CD4-positive, CD25-positive, alpha-beta regulatory T cell (primary cell): ENCODE data around the gene ELK1. TPM values are rescaled to one million over a fixed set of nuclear protein-coding genes. Genes with fewer than 3 reads are reported as not detected.
"Not testable (repeated sequence)": the region's sequence is repeated elsewhere in the genome, so short reads cannot be mapped to it uniquely, and the experiment has no call there.

Experiments used
- ATAC-seq, 2 donors: fragments of 150-1000 bp; cut with Tn5 transposase; one replicate each; pipeline ENCODE4 v1.10.0; 2021; ENCODE audit warnings: low read depth in 2 of 2, moderate number of reproducible peaks in 2 of 2, moderate library complexity in 1 of 2
- DNase-seq, 3 donors: peaks; one replicate each; pipeline versions ENCODE4 v3.0.0 to v3.0.0-alpha.2; 2012 to 2022; ENCODE audit warnings: mixed read lengths in 1 of 3
- H3K27ac ChIP-seq: one replicate; pipeline ENCODE4 v1.7.0; 2013; ENCODE audit warnings: mild to moderate bottlenecking, low read length; ENCODE audit not compliant: insufficient read depth, poor library complexity, severe bottlenecking
- H3K27me3 ChIP-seq: one replicate; pipeline ENCODE4 v1.7.0; 2013; ENCODE audit warnings: low read length; ENCODE audit not compliant: control insufficient read depth, insufficient read depth
- H3K36me3 ChIP-seq: one replicate; pipeline ENCODE4 v1.7.0; 2013; ENCODE audit warnings: mild to moderate bottlenecking, low read length, moderate library complexity; ENCODE audit not compliant: control insufficient read depth, insufficient read depth
- H3K4me1 ChIP-seq: 2 replicates; pipeline ENCODE4 v1.7.0; 2013; ENCODE audit warnings: mild to moderate bottlenecking, low read length; ENCODE audit not compliant: insufficient read depth, control insufficient read depth, poor library complexity, severe bottlenecking
- H3K4me3 ChIP-seq: one replicate; pipeline ENCODE4 v1.7.0; 2013; ENCODE audit warnings: low read depth, mild to moderate bottlenecking, low read length, moderate library complexity
- H3K9me3 ChIP-seq, 2 experiments: 1 replicate in 1 of 2; 2 replicates in 1 of 2; pipeline ENCODE4 v1.7.0; 2013; ENCODE audit warnings: low read length in 2 of 2, mild to moderate bottlenecking in 1 of 2, moderate library complexity in 1 of 2; ENCODE audit not compliant: control insufficient read depth in 2 of 2
- H3K27ac Mint-ChIP-seq, 3 donors: one replicate each; pipeline ENCODE4 v1.8.0; 2020 to 2022; ENCODE audit warnings: mild to moderate bottlenecking in 3 of 3, mixed read lengths in 3 of 3, moderate library complexity in 2 of 3
- H3K27me3 Mint-ChIP-seq: one replicate; pipeline ENCODE4 v1.8.0; 2022; ENCODE audit warnings: mild to moderate bottlenecking, mixed read lengths
- H3K36me3 Mint-ChIP-seq: one replicate; pipeline ENCODE4 v1.8.0; 2020; ENCODE audit warnings: mixed read lengths
- H3K4me1 Mint-ChIP-seq, 4 donors: one replicate each; pipeline ENCODE4 v1.8.0; 2020 to 2022; ENCODE audit warnings: mixed read lengths in 4 of 4, mild to moderate bottlenecking in 1 of 4
- H3K4me3 Mint-ChIP-seq, 4 donors: one replicate each; pipeline ENCODE4 v1.8.0; 2020 to 2022; ENCODE audit warnings: mild to moderate bottlenecking in 4 of 4, mixed read lengths in 4 of 4, moderate library complexity in 3 of 4
- H3K9me3 Mint-ChIP-seq, 7 donors: one replicate each; pipeline ENCODE4 v1.8.0; 2020 to 2022; ENCODE audit warnings: mixed read lengths in 7 of 7, mild to moderate bottlenecking in 3 of 7, moderate library complexity in 2 of 7
- polyA plus RNA-seq, 4 donors: library from polyadenylated mRNA; unstranded; fragments of 300-500 nt; fragmentation: Illumina TruSeq; gene quantifications; one replicate each; pipeline ENCODE4 v1.2.3, GENCODE V29; 2021
- total RNA-seq: library from RNA; stranded (reverse); gene quantifications from one replicate; pipeline ENCODE4 v1.2.3, GENCODE V29; 2022

The ELK1 gene
- total and polyA plus RNA-seq, 5 donors from 2014 or later: 18.8 to 27.3 (median 20.0) TPM

GRCh38 chrX:47674776-47675175 is 24.4 kb upstream of the ELK1 start:
- H3K9me3 ChIP-seq: no peaks in the 10 kb centered on the region
- no peaks in the 10 kb centered on the region for H3K36me3 ChIP-seq
- no peak overlapping the region for H3K27ac ChIP-seq
- no peak for ATAC-seq
- no peaks in the 10 kb centered on the region for H3K27me3 ChIP-seq
- no peaks in the 10 kb centered on the region for H3K4me1 Mint-ChIP-seq
- no peaks in the 10 kb centered on the region for H3K36me3 Mint-ChIP-seq
- peaks cover 6% of the 10 kb centered on the region for H3K27me3 Mint-ChIP-seq
- no peak overlapping the region for H3K4me3 ChIP-seq
- no peak overlapping the region for H3K27ac Mint-ChIP-seq
- no peaks in the 10 kb centered on the region for H3K4me1 ChIP-seq
- H3K4me3 Mint-ChIP-seq: no peak overlapping the region
- no peak for DNase-seq
- H3K9me3 Mint-ChIP-seq: peaks cover 0 to 5% (median 0%) of the 10 kb centered on the region in 7 donors

DNA sequence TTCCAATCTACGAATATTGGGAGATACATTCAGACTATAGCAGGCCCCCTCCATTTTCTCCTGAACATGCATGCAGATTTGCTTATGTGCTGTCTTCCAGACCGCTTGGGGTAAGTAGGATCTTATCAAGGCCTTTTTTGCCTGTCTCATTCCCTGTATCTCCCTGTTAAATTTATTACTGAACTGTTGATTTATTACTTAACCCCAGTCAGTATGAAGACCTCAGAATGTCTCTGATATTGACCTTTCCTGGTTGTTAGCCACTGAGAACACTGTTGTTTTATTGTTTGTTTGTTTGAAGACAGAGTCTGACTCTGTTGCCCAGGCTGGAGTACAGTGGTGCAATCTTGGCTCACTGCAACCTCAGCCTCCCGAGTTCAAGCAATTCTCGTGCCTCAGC is 15.4 kb upstream of the ELK1 start:
- H3K36me3 ChIP-seq, H3K27me3 Mint-ChIP-seq, H3K4me3 ChIP-seq, H3K36me3 Mint-ChIP-seq, H3K9me3 Mint-ChIP-seq, H3K4me1 Mint-ChIP-seq, H3K27ac ChIP-seq, H3K4me1 ChIP-seq, H3K27ac Mint-ChIP-seq, H3K4me3 Mint-ChIP-seq, H3K27me3 ChIP-seq, H3K9me3 ChIP-seq, DNase-seq, ATAC-seq: not testable (repeated sequence)

- no peak for DNase-seq
- H3K4me1 ChIP-seq: no peaks in the 10 kb centered on the region
- no peaks in the 10 kb centered on the region for H3K27me3 ChIP-seq
- Mint-ChIP-seq H3K4me3 (no peak overlapping the region), H3K4me1 (peaks cover 0 to 3% (median under 1%) of the 10 kb centered on the region in 4 donors), H3K36me3 (no peaks in the 10 kb centered on the region), H3K27me3 (peaks cover 4% of the 10 kb centered on the region), H3K9me3 (peaks cover 0 to 1% (median 0%) of the 10 kb centered on the region in 7 donors), H3K27ac (no peak overlapping the region)
- H3K9me3 ChIP-seq: no peaks in the 10 kb centered on the region
- H3K36me3 ChIP-seq: no peaks in the 10 kb centered on the region
- ATAC-seq: no peak
- no peak overlapping the region for H3K27ac ChIP-seq
- no peak overlapping the region for H3K4me3 ChIP-seq
These were observed 14.4 kb upstream of the ELK1 start for GRCh38 chrX:47664737-47665136.

DNA sequence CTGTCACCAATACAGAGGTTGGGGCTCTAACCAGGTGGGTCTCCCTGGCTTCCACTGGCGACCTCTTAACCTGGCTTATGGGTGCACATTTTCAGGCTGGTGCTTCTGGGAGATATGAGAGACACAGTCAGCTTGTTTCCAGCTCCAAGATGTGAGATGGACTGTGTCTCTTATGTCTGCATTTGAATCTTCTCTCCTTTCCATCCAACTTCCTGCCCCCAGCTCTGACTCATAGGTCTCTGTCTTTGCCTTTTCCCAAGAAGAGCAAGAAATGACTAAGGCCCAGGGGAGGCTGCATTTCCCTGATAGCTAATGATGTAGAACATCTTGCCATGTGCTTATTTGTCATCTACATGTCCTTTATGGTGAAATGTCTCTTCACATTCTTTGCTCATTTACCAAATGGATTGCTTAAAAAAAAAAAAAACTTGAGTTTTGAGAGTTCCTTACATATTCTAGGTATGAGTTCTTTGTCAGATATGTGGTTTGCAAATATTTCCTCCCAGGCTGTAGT is 11.8 kb upstream of the ELK1 start:
- peaks cover 5% of the 10 kb centered on the region for H3K4me1 ChIP-seq
- H3K27me3 ChIP-seq: no peaks in the 10 kb centered on the region
- ATAC-seq (no peak), DNase-seq (no peak)
- peaks cover 2% of the 10 kb centered on the region for H3K36me3 ChIP-seq
- H3K27ac Mint-ChIP-seq: no peak overlapping the region
- H3K27me3 Mint-ChIP-seq: peaks cover 1% of the 10 kb centered on the region
- peaks cover 0 to 16% (median 4%) of the 10 kb centered on the region in 4 donors for H3K4me1 Mint-ChIP-seq
- H3K4me3 ChIP-seq: no peak overlapping the region
- no peaks in the 10 kb centered on the region for H3K9me3 ChIP-seq
- H3K4me3 Mint-ChIP-seq: no peak overlapping the region
- peaks cover 0 to 1% (median 0%) of the 10 kb centered on the region in 7 donors for H3K9me3 Mint-ChIP-seq
- no peaks in the 10 kb centered on the region for H3K36me3 Mint-ChIP-seq
- no peak overlapping the region for H3K27ac ChIP-seq

DNA sequence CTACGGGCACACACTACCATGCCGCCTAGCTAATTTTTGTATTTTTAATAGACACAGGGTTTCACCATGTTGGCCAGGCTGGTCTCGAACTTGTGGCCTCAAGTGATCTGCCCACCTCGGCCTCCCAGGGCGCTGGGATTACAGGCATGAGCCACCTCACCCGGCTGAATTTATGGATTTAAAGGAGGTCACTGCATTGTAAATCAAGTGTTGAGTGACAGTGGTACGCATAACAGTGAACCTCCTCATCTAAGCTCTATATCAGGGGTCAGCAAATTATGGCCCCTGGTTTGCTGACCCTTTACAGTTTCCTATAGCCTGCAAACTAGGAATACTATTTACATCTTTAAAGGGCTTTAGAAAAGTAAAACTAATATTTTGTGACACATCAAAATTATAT is 11.2 kb upstream of the ELK1 start:
- no peak for ATAC-seq

GRCh38 chrX:47659421-47659726 is 9.0 kb upstream of the ELK1 start:
- no peak for ATAC-seq
- peak overlapping the region; percentile 98 to 99 (median 98) for H3K27ac Mint-ChIP-seq
- Histone ChIP-seq H3K4me1 (peaks cover 5% of the 10 kb centered on the region), H3K9me3 (no peaks in the 10 kb centered on the region), H3K36me3 (peaks cover 21% of the 10 kb centered on the region), H3K27ac (peak overlapping the region; percentile 97), H3K4me3 (peak overlapping the region; percentile 58), H3K27me3 (no peaks in the 10 kb centered on the region)
- no peaks in the 10 kb centered on the region for H3K9me3 Mint-ChIP-seq
- peaks cover 8% of the 10 kb centered on the region for H3K36me3 Mint-ChIP-seq
- DNase-seq: no peak
- H3K4me1 Mint-ChIP-seq: peaks cover 0 to 29% (median 10%) of the 10 kb centered on the region in 4 donors
- peak overlapping the region; percentile 87 to 95 (median 94) for H3K4me3 Mint-ChIP-seq
- H3K27me3 Mint-ChIP-seq: no peaks in the 10 kb centered on the region

More for the DNA sequence above, 11.2 kb upstream of the ELK1 start:
- no peaks in the 10 kb centered on the region for H3K27me3 ChIP-seq
- peaks cover 5% of the 10 kb centered on the region for H3K4me1 ChIP-seq
- peaks cover 0 to 22% (median 6%) of the 10 kb centered on the region in 4 donors for H3K4me1 Mint-ChIP-seq
- no peak overlapping the region for H3K4me3 ChIP-seq
- peaks cover under 1% of the 10 kb centered on the region for H3K36me3 Mint-ChIP-seq
- peak overlapping the region in 1 of 4 donors; percentile 32 for H3K4me3 Mint-ChIP-seq
- H3K27ac Mint-ChIP-seq: no peak overlapping the region
- H3K9me3 ChIP-seq: no peaks in the 10 kb centered on the region
- peaks cover 9% of the 10 kb centered on the region for H3K36me3 ChIP-seq
- no peak overlapping the region for H3K27ac ChIP-seq
- H3K27me3 Mint-ChIP-seq: no peaks in the 10 kb centered on the region
- H3K9me3 Mint-ChIP-seq: peaks cover 0 to 1% (median 0%) of the 10 kb centered on the region in 7 donors
- DNase-seq: no peak

GRCh38 chrX:47658684-47659420 is 8.5 kb upstream of the ELK1 start, which contains the start of gene UXT:
TSS of gene UXT (minus strand) at chrX:47659180. CDS start at chrX:47658927, 253 bp downstream.
- no peaks in the 10 kb centered on the region for H3K27me3 ChIP-seq
- peaks cover 23% of the 10 kb centered on the region for H3K36me3 ChIP-seq
- Mint-ChIP-seq H3K9me3 (no peaks in the 10 kb centered on the region), H3K36me3 (peaks cover 8% of the 10 kb centered on the region), H3K27me3 (no peaks in the 10 kb centered on the region), H3K4me3 (peak within 1 kb of the TSS; percentile 87 to 95 (median 94)), H3K27ac (peak within 1 kb of the TSS; percentile 98 to 99 (median 98)), H3K4me1 (peaks cover 0 to 29% (median 10%) of the 10 kb centered on the region in 4 donors)
- H3K4me3 ChIP-seq: peak within 1 kb of the TSS; percentile 85
- peak; percentile 87 to 95 (median 91) for DNase-seq
- H3K27ac ChIP-seq: peak within 1 kb of the TSS; percentile 97
- peaks cover 5% of the 10 kb centered on the region for H3K4me1 ChIP-seq
- H3K9me3 ChIP-seq: no peaks in the 10 kb centered on the region
- ATAC-seq: peak; percentile 84 to 85

DNA sequence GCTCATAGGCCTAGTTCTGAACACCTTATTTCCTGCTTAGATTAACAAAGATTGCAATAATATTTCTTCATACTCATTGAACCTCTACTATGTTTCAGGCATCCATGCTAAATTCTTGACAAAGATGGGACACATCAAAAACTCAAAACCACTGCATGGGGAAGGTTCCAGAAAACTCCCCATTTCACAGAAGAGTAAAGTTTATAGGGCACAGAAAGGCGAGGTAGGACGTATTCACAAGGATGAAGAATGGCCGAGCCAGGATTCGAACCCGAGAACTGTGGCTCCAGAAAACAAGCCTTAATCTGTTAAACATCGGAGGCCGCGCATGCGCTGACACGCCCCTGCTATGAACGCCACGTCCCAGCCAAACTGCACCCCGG is 7.9 kb upstream of the ELK1 start:
- Mint-ChIP-seq H3K4me3 (peak overlapping the region; percentile 87 to 95 (median 94)), H3K36me3 (peaks cover 8% of the 10 kb centered on the region)
- no peaks in the 10 kb centered on the region for H3K9me3 ChIP-seq

More for the DNA sequence above, 7.9 kb upstream of the ELK1 start:
- Histone ChIP-seq H3K27me3 (no peaks in the 10 kb centered on the region), H3K4me1 (peaks cover 5% of the 10 kb centered on the region), H3K4me3 (peak overlapping the region; percentile 85), H3K36me3 (peaks cover 28% of the 10 kb centered on the region), H3K27ac (peak overlapping the region; percentile 97)
- Mint-ChIP-seq H3K27ac (peak overlapping the region; percentile 98 to 99 (median 98)), H3K9me3 (no peaks in the 10 kb centered on the region), H3K27me3 (no peaks in the 10 kb centered on the region), H3K4me1 (peaks cover 0 to 29% (median 10%) of the 10 kb centered on the region in 4 donors)
- no peak for DNase-seq
- no peak for ATAC-seq
